Adrenal gland (tissue), 12 donors: Measurements from ENCODE around the gene MTR. TPM values are rescaled to one million over a fixed set of nuclear protein-coding genes. Genes with fewer than 3 reads are reported as not detected.
A peak's percentile ranks its signal among the peaks of the same experiment; 100 is the strongest.

Source experiments
- DNase-seq, 7 donors: peaks; one replicate each; pipeline ENCODE4 v3.0.0-alpha.2; 2019 to 2020
- H3K27ac ChIP-seq, 5 donors: fragments of 200-600 bp; sonication (generic) in 4 of 5; 1 replicate in 3 of 5; 2 replicates in 2 of 5; pipeline versions ENCODE4 v1.5.1 to v1.8.0; 2016 to 2020; ENCODE audit warnings: mild to moderate bottlenecking in 1 of 5
- H3K27me3 ChIP-seq: fragments of 200-600 bp; 2 replicates; pipeline ENCODE4 v1.8.0; 2021
- H3K36me3 ChIP-seq, 2 donors: fragments of 200-600 bp; replicated peaks in 1 of 2; 1 replicate in 1 of 2; 2 replicates in 1 of 2; pipeline versions ENCODE4 v1.5.1 to v1.8.0; 2018 to 2022
- H3K4me1 ChIP-seq, 2 donors: fragments of 200-600 bp; replicated peaks in 1 of 2; 1 replicate in 1 of 2; 2 replicates in 1 of 2; pipeline versions ENCODE4 v1.5.1 to v1.8.0; 2018 to 2021
- H3K4me3 ChIP-seq, 4 donors: fragments of 200-600 bp; sonication (generic) in 3 of 4; one replicate each; pipeline ENCODE4 v1.5.1; 2016 to 2018
- H3K9me3 ChIP-seq, 3 donors: fragments of 200-600 bp; sonication (generic) in 1 of 3; replicated peaks in 1 of 3; 1 replicate in 2 of 3; 2 replicates in 1 of 3; pipeline versions ENCODE4 v1.5.1 to v1.8.0; 2016 to 2021
- CTCF ChIP-seq, 6 experiments: fragments of 450-650 bp in 4 of 6; fragments of 200-600 bp in 2 of 6; sonication (generic) in 1 of 6; IDR thresholded peaks; 1 replicate in 5 of 6; 2 replicates in 1 of 6; pipeline versions ENCODE4 v1.5.1 to v1.8.0; 2016 to 2021; ENCODE audit warnings: antibody characterized with exemption in 6 of 6, mild to moderate bottlenecking in 2 of 6, moderate library complexity in 1 of 6
- POLR2A ChIP-seq, 2 donors: fragments of 450-650 bp; IDR thresholded peaks; one replicate each; pipeline ENCODE4 v1.6.1; 2017; ENCODE audit warnings: antibody characterized with exemption in 2 of 2, mild to moderate bottlenecking in 2 of 2, moderate library complexity in 1 of 2
- WGBS, 4 donors: extraction: QIAGEN DNeasy Blood & Tissue Kit in 2 of 4; methylation state at CpG; one replicate each; pipeline versions ENCODE4 v1.1.5 to v1.1.7; 2013 to 2017; 5-methylcytosine and 5-hydroxymethylcytosine counted together
- intact Hi-C, 2 donors: fragments of 100-400 bp; cut with DNase I; formaldehyde crosslinking; loops; one replicate each; pipeline versions ENCODE4 v1.14.1 to v1.15.0; 2022 to 2023
- polyA plus RNA-seq, 3 donors: library from polyadenylated mRNA; stranded (reverse); fragments of 200-250 nt in 2 of 3; fragments of 350-450 nt in 1 of 3; fragmentation: Illumina TruSeq in 1 of 3; extraction: RNeasy Lipid Tissue Mini Kit (QIAGEN cat#74804) in 1 of 3; gene quantifications; one replicate each; pipeline ENCODE4 v1.2.3, GENCODE V29; 2013 to 2014
- total RNA-seq, 9 donors: library from RNA; depleted of rRNA in 4 of 9; stranded (reverse); fragments of >200 nt in 4 of 9; fragments of 120-200 nt in 1 of 9; fragmentation: NEBNext Ultra II Directional in 1 of 9; extraction: Animal tissue kit (Norgen Biotek cat#: 25700) in 1 of 9; gene quantifications; one replicate each; pipeline versions ENCODE4 v1.1.0 to v1.2.4, GENCODE V29; 2013 to 2023
- donor health status: healthy with polysubstance abuse.
- donor health status: Bipolar disorder and iron deficiency.
- donor health status: DM: yes; HTN: yes; CAD: no.
- donor health status: DM: no; HTN: no; CAD: no.
- donor health status: DM: no; HTN: no; CAD: no.
- donor health status: DM: yes; HTN: yes; CAD: no.

MTR gene
- total and polyA plus RNA-seq, 12 donors: 7.8 to 44.3 (median 25.1) TPM

GRCh38 chr1:236868625-236869467 is 73.8 kb downstream of the MTR start:
- Histone ChIP-seq H3K4me1 (no peaks in the 10 kb centered on the region), H3K4me3 (no peak overlapping the region), H3K36me3 (peaks cover 0 to 4% of the 10 kb centered on the region in 2 donors), H3K9me3 (no peaks in the 10 kb centered on the region), H3K27me3 (no peaks in the 10 kb centered on the region), H3K27ac (no peak overlapping the region)
- TF ChIP-seq CTCF (IDR thresholded peaks at IDR 0.05) (peak; percentile 68 to 98 (median 87)), POLR2A (IDR thresholded peaks at IDR 0.05) (no peak)
- intact Hi-C loops: no loop called here
- DNase-seq: peak in 5 of 7 donors; percentile 37 to 66 (median 43)
- 91 to 96% (median 92%) methylated on average over 6 of the region's 6 CpGs for WGBS, 4 donors

GRCh38 chr1:236869911-236870310 is 74.8 kb downstream of the MTR start:
- H3K4me1 ChIP-seq: no peaks in the 10 kb centered on the region
- no peak overlapping the region for H3K4me3 ChIP-seq
- no peaks in the 10 kb centered on the region for H3K9me3 ChIP-seq
- 58 to 83% (median 75%) methylated on average over 2 of the region's 2 CpGs for WGBS, 4 donors
- no peak for TF ChIP-seq CTCF (IDR thresholded peaks at IDR 0.05)
- no peak for TF ChIP-seq POLR2A (IDR thresholded peaks at IDR 0.05)
- H3K36me3 ChIP-seq: peaks cover 0 to 3% of the 10 kb centered on the region in 2 donors
- DNase-seq: no peak
- intact Hi-C loops: loop anchor here in 1 of 2 donors (10.0 kb wide), 1 partner anchor 105 kb away; no protein-coding TSS in a partner anchor
- no peaks in the 10 kb centered on the region for H3K27me3 ChIP-seq
- H3K27ac ChIP-seq: no peak overlapping the region

- Histone ChIP-seq H3K27ac (no peak overlapping the region), H3K4me3 (no peak overlapping the region), H3K4me1 (no peaks in the 10 kb centered on the region), H3K9me3 (no peaks in the 10 kb centered on the region), H3K36me3 (peaks cover 0 to 12% of the 10 kb centered on the region in 2 donors), H3K27me3 (no peaks in the 10 kb centered on the region)
- intact Hi-C loops: loop anchor here in 1 of 2 donors (10.0 kb wide), 1 partner anchor 106 kb away; no protein-coding TSS in a partner anchor
- DNase-seq: peak in 2 of 7 donors; percentile 21 to 32
- WGBS, 4 donors: 76 to 85% (median 80%) methylated on average over 6 of the region's 6 CpGs
- TF ChIP-seq CTCF (IDR thresholded peaks at IDR 0.05) (no peak), POLR2A (IDR thresholded peaks at IDR 0.05) (no peak)
Observed at GRCh38 chr1:236870721-236871120, 75.6 kb downstream of the MTR start.

- 79 to 86% (median 84%) methylated on average over 5 of the region's 5 CpGs for WGBS, 4 donors
- intact Hi-C loops: loop anchor here in 1 of 2 donors (10.0 kb wide), 1 partner anchor 107 kb away; no protein-coding TSS in a partner anchor
Observed at GRCh38 chr1:236872075-236872666, 77.1 kb downstream of the MTR start.

More at GRCh38 chr1:236872075-236872666, 77.1 kb downstream of the MTR start:
- no peak for TF ChIP-seq POLR2A (IDR thresholded peaks at IDR 0.05)
- TF ChIP-seq CTCF (IDR thresholded peaks at IDR 0.05): no peak
- H3K27ac ChIP-seq: no peak overlapping the region
- H3K36me3 ChIP-seq: peaks cover 0 to 13% of the 10 kb centered on the region in 2 donors
- H3K4me3 ChIP-seq: no peak overlapping the region
- no peaks in the 10 kb centered on the region for H3K9me3 ChIP-seq
- no peak for DNase-seq
- H3K4me1 ChIP-seq: no peaks in the 10 kb centered on the region
- H3K27me3 ChIP-seq: no peaks in the 10 kb centered on the region
